GM10248 (cell line): ENCODE results near the gene LILRB4.
A peak's percentile ranks its signal among the peaks of the same experiment; 100 is the strongest.
"Not testable (repeated sequence)": the region's sequence is repeated elsewhere in the genome, so short reads cannot be mapped to it uniquely, and the experiment has no call there.

Experiments used
- CTCF ChIA-PET: fragments of 300-600 bp; sonication (Branson Sonifier 250); formaldehyde crosslinking; extraction: SDS; loops from one replicate; lab custom pipeline; 2021; ENCODE audit warnings: antibody characterized with exemption; lab: Yijun Ruan, JAX
- POLR2A ChIA-PET: fragments of 350-650 bp; sonication (Branson Sonifier 250); formaldehyde crosslinking; extraction: SDS; loops from one replicate; lab custom pipeline; 2020; ENCODE audit warnings: antibody characterized with exemption; lab: Yijun Ruan, JAX
- DNase-seq: peaks from one replicate; pipeline ENCODE4 v3.0.0; 2012; ENCODE audit errors: extremely low spot score
- CTCF ChIP-seq: IDR thresholded peaks from 2 replicates; pipeline ENCODE4 v1.5.1; 2012; ENCODE audit warnings: mild to moderate bottlenecking, low read depth; ENCODE audit errors: extremely low read depth, missing control alignments, control extremely low read depth

The LILRB4 gene

DNA sequence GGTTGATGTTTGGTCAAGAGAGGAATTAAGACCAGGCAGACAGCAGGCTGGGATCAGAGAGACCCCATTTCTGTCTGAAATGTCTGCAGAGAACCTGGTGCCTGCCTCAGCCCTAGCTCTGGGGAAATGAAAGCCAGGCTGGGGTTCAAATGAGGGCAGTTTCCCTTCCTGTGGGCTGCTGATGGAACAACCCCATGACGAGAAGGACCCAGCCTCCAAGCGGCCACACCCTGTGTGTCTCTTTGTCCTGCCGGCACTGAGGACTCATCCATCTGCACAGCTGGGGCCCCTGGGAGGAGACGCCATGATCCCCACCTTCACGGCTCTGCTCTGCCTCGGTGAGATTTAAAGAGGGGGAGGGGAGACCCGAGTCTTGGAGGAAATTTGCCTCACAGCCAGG is at the start of gene LILRB4:
Gene LILRB4 (plus strand): TSS at position 256 of the 400 bp plus-strand sequence. CDS start 49 bp downstream, at position 305.
- peak; percentile 67 for DNase-seq
- ChIA-PET CTCF (interaction anchor here (0.8 to 31.0 kb wide), 4 partner anchors 10 to 29 kb away, joined by 3 to 542 read pairs (median 18); no protein-coding TSS in a partner anchor), POLR2A (no interaction called here)
- TF ChIP-seq CTCF, result no peak

DNA sequence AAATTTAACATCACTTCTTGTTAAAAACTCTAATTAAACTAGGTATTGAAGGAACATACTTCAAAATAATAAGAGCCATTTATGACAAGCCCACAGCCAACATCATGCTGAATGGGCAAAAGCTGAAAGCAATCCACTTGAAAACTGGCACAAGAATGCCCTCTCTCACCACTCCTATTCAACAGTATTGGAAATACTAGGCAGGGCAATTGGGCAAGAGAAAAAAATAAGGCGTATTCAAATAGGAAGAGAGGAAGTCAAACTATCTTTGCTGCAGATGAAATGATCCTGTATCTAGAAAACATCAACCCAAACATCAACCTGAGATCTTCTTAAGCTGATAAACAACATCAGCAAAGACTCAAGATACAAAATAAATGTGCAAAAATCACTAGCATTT is 48.1 kb upstream of the LILRB4 start:
- CTCF ChIA-PET, result interaction anchor here (0.9 to 1.5 kb wide), 3 partner anchors 24 to 133 kb away, joined by 3 to 4 read pairs (median 3); no protein-coding TSS in a partner anchor
- DNase-seq, result no peak
- POLR2A ChIA-PET, result no interaction called here
- TF ChIP-seq CTCF, result no peak

- no peak for DNase-seq
- ChIA-PET CTCF (interaction anchor here (0.9 to 3.5 kb wide), 5 partner anchors 8 to 134 kb away, joined by 3 to 21 read pairs (median 9); no protein-coding TSS in a partner anchor), POLR2A (interaction anchor here (1.7 kb wide), 1 partner anchor 9 kb away, joined by 9 read pairs; no protein-coding TSS in a partner anchor)
- TF ChIP-seq CTCF, result no peak
These were observed 46.7 kb upstream of the LILRB4 start for GRCh38 chr19:54616057-54616456.

DNA sequence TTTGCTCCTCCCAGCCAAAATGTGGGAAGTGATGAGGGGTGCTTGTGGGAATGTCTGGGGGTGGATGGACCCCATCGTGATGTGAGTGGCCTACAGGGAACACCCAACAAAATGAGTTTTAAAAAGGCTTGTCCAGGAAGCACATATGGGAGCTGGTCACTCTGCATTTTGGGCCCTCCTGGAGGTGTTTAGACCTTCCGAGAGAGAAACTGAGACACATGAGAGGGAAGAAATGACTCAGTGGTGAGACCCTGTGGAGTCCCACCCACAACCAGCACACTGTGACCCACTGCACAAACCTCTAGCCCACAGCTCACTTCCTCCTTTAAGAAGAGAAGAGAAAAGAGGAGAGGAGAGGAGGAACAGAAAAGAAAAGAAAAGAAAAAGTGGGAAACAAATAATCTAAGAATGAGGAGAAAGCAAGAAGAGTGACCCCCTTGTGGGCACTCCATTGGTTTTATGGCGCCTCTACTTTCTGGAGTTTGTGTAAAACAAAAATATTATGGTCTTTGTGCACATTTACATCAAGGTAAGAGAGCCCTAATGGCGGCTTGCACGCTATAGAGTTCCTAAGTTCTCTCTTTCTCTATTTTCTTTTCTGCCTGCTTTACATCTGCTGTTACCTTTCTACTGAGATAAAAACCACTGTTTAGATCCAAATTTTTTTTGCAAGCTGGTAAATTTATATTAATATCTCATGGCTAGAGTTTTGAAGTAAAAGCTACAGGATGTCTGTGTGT is 45.8 kb upstream of the LILRB4 start:
- TF ChIP-seq CTCF, result no peak
- CTCF ChIA-PET, result interaction anchor here (0.8 to 3.5 kb wide), 9 partner anchors 9 to 850 kb away, joined by 3 to 21 read pairs (median 4); no protein-coding TSS in a partner anchor
- peak; percentile 61 for DNase-seq
- POLR2A ChIA-PET, result interaction anchor here (0.6 to 1.7 kb wide), 3 partner anchors 10 to 153 kb away, joined by 3 to 9 read pairs (median 3); partner anchors contain the start of gene LENG9

DNA sequence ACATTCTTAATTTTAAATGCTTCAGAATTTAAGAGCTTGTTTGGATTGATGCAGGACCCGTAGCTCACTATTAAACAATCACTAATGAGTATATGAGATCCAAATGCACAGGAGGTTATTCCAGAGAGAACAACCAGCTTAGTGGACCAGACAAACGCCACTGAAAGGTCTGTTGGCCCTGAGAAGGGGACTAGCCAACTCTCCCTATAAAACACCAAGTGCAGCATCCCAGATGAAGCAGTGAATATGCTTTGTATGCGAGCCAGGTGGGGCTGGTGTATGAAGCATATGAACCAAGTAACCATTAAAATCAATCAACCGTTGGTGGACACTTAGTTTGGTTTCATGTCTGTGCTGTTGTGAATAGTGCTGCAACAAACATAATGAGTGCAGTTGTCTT is 42.3 kb upstream of the LILRB4 start:
- ChIA-PET POLR2A (interaction anchor here (0.5 kb wide), 1 partner anchor 48 kb away, joined by 5 read pairs; no protein-coding TSS in a partner anchor), CTCF (interaction anchor here (1.8 to 3.6 kb wide), 2 partner anchors 33 to 142 kb away, joined by 7 to 20 read pairs; no protein-coding TSS in a partner anchor)
- TF ChIP-seq CTCF, result no peak
- DNase-seq, result no peak

DNA sequence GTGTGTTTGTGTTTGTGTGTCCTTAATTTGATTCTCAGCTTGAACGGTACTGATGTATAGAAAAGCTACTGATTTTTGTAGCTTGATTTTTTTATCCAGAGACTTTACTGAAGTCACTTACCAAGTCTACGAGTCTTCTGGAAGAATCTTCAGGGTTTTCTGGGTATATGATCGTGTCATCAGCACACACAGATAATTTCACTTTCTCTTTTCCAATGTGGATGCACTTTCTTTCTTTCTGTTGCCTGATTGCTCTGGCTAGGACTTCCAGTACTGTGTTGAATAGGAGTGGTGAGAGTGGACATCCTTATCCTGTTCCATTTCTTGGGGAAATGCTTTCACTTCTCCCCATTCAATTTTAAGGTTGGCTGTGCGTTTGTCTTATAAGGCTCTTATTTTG is 40.4 kb upstream of the LILRB4 start:
- CTCF ChIA-PET, result interaction anchor here (1.3 to 3.6 kb wide), 2 partner anchors 31 to 52 kb away, joined by 6 to 20 read pairs; no protein-coding TSS in a partner anchor
- no peak for TF ChIP-seq CTCF
- POLR2A ChIA-PET, result no interaction called here
- no peak for DNase-seq

- POLR2A ChIA-PET, CTCF ChIA-PET, DNase-seq: not testable (repeated sequence)
These were observed 38.6 kb upstream of the LILRB4 start for GRCh38 chr19:54624234-54624633.

DNA sequence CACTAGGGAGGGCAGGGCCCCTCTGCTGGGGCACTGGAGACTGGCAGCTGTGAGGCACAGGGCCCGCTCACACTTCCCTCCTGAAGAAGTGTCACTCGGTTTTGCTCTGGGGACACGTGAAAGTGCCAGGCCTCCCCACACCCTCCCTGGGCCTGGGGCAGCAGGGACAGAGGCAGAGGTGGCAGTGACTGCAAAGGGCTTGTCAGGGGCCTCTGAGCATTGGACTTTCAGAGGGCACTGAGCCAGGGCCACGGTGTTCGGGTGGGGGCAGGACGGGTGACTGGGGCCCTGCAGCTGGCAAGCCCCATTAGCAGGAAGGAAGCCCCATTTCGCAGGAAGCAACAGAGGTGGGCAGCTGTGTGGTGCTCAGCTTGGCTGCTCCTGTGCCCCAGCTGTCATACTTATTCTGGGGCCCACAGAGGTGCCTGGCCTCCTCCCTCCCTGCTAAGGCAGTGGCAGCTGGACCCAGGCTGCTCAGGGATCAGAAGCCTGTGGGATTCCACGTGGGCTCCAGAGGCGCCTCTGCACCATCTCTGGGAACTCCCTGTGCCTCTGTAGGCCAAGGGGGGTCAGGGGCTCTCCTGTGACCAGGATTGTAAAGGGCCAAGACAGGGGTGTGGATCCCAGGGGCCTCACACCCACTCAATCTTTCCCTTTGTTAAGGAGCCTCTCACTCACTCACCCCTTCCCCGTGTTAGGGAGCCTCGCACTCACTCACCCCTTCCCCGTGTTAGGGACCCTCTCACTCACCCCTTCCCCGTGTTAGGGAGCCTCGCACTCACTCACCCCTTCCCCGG is 37.7 kb upstream of the LILRB4 start:
- POLR2A ChIA-PET, CTCF ChIA-PET, DNase-seq: not testable (repeated sequence)
